ENCODE measurements around the gene MPHOSPH9.

The MPHOSPH9 gene

GRCh38 chr12:123149501-123150274, 83.3 kb downstream of the MPHOSPH9 start:
- DNase-seq (ENCODE audit: low read depth in 2 of 2, low spot score in 1 of 2): no peak

- DNase-seq (ENCODE audit: low read depth in 2 of 2, low spot score in 1 of 2): no peak
Observed at GRCh38 chr12:123149088-123149487, 83.9 kb downstream of the MPHOSPH9 start.

GRCh38 chr12:123148655-123149054, 84.3 kb downstream of the MPHOSPH9 start:
- no peak for DNase-seq (ENCODE audit: low read depth in 2 of 2, low spot score in 1 of 2)

DNA sequence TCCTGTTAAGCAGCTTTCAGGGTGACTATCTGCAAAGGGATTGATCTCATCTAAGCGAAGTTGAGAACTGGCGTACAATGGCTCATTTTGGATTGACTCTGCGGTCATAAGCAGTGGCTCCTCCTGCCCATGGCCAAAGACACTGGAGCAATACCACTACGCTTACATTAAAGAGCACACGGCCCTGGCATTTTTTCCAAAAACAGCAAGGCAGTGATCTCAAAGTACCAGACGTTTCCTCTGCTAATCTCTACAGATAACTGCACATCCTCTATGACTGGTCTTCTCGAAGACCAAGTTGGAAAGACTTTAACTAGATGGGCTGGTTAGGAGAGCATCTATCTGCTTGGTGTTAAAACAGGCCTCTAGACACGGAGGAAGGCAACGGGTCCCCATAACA, 84.7 kb downstream of the MPHOSPH9 start:
- no peak for DNase-seq (ENCODE audit: low read depth in 2 of 2, low spot score in 1 of 2)

DNA sequence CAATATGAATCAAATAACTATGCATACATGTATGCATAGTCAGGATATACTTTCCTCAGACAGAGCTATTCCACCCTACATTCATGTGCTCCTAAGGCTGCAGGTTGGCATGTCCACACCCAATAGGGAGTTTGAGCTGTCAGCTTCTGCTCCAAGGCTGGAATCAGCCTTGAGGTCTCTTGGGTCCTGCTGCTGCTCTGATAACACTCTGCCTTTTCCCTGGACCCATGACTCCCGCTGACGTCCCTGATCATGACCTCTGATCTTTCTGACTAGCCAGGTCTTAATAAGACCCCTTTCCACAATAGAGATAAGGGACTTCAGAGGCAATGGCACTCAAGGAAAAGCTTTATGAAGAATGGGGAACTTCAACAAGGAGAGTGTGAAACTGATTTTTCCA, 87.7 kb downstream of the MPHOSPH9 start:
- no peak for DNase-seq (ENCODE audit: low read depth in 2 of 2, low spot score in 1 of 2)

GRCh38 chr12:123143736-123144461, 89.0 kb downstream of the MPHOSPH9 start:
- no peak for DNase-seq (ENCODE audit: low read depth in 2 of 2, low spot score in 1 of 2)

DNA sequence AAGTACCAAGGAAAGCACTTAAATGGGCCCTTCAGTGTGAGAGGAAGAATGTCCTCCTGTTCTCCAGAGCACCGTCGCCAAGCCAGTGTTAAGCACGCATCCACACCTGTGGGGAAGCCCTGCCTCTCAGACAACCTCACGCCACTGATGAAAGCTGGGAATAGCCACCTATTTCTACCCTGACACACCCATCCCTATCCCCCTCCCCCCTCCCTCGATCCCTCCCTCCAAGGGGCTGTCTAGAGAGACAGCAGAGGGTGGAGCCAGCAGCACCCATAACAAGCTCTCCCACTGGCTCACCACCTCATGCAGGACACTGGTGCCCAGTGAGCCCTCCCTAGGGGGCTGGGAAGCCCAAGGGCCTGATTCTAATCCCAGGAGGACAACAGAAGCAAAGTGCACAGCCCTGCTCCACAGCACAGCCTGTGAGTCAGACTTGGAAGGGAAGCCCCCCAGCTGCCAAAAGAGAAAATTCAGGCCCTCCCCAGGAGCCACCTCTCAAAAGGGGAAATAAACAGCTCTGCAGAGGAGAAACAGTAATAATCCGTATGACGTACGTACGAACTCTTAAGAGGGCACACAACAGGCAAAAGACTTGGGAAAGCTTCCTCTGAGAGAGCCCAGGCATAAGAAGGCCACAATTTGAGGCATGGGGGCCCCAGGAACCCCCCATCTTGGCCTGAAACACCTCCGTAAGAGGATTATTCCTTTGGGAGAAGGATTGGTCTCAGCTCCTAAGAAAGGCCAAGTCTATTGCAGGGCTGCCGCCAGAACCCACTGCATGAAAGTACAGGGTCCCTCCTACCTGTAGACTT, 89.8 kb downstream of the MPHOSPH9 start:
- DNase-seq (ENCODE audit: low read depth in 2 of 2, low spot score in 1 of 2): no peak

GRCh38 chr12:123142518-123142840, 90.5 kb downstream of the MPHOSPH9 start:
- no peak for DNase-seq (ENCODE audit: low read depth in 2 of 2, low spot score in 1 of 2)

- DNase-seq (ENCODE audit: low read depth in 2 of 2, low spot score in 1 of 2): no peak
Observed at GRCh38 chr12:123141615-123142517, 91.1 kb downstream of the MPHOSPH9 start.

GRCh38 chr12:123140676-123141614, 92.0 kb downstream of the MPHOSPH9 start:
- DNase-seq (ENCODE audit: low read depth in 2 of 2, low spot score in 1 of 2): no peak

- no peak for DNase-seq (ENCODE audit: low read depth in 2 of 2, low spot score in 1 of 2)
Observed at GRCh38 chr12:123139926-123140675, 92.8 kb downstream of the MPHOSPH9 start.

DNA sequence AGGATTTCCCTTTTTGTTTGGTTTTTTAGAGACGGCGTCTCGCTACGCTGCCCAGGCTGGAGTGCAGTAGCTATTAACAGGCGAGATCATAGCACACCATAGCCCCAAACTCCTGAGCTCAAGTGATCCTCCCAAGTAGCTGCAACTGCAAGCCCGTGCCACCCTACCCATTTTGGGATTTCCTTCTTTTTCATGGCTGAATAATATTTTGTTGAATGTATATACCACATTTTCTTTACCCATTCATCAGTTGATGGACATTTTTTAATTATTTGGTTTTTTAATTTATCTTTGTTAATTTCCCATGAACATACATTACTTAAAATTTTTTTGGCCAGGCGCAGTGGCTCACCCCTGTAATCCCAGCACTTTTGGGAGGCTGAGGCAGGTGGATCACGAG, 97.3 kb downstream of the MPHOSPH9 start:
- no peak for DNase-seq (ENCODE audit: low read depth in 2 of 2, low spot score in 1 of 2)

- no peak for DNase-seq (ENCODE audit: low read depth in 2 of 2, low spot score in 1 of 2)
Observed at GRCh38 chr12:123134826-123135225, 98.1 kb downstream of the MPHOSPH9 start.

DNA sequence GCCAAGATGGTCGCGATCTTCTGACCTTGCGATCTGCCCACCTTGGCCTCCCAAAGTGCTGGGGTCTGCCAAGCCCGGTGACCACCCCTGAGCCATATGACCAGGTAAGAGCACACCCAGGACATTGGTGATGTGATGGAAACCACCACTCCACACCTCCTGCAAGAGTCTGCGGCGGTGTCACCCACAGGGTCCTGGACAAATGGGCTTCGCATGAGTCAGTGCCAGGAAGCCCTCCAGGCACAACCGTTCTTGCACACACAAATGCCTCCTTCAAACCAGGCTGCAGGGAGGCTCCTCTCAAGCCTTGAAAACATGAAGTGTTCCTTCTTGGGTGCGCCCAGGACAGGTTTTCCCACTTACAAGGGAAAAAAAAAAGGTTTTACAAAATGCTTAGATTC, 98.7 kb downstream of the MPHOSPH9 start:
- DNase-seq (ENCODE audit: low read depth in 2 of 2, low spot score in 1 of 2): no peak

- no peak for DNase-seq (ENCODE audit: low read depth in 2 of 2, low spot score in 1 of 2)
Observed at GRCh38 chr12:123133701-123134100, 99.2 kb downstream of the MPHOSPH9 start.

GRCh38 chr12:123132951-123133619, 99.9 kb downstream of the MPHOSPH9 start:
- DNase-seq (ENCODE audit: low read depth in 2 of 2, low spot score in 1 of 2): no peak

- no peak for DNase-seq (ENCODE audit: low read depth in 2 of 2, low spot score in 1 of 2)
Observed at GRCh38 chr12:123131879-123132402, 101.0 kb downstream of the MPHOSPH9 start.

- no peak for DNase-seq (ENCODE audit: low read depth in 2 of 2, low spot score in 1 of 2)
Observed at GRCh38 chr12:123131291-123131832, 101.6 kb downstream of the MPHOSPH9 start.
